Fibroblast of the aortic adventitia (primary cell): ENCODE data around the gene EIF4EBP2. TPM values are rescaled to one million over a fixed set of nuclear protein-coding genes. Genes with fewer than 3 reads are reported as not detected.

Experiments
- DNase-seq: peaks from one replicate; pipeline ENCODE4 v3.0.0-alpha.2; 2010; ENCODE audit warnings: low read depth
- H3K4me3 ChIP-seq: 2 replicates; pipeline ENCODE4 v1.5.1; 2011; ENCODE audit warnings: low read depth, mild to moderate bottlenecking, control low read depth, low read length, moderate library complexity
- total RNA-seq: library from RNA; depleted of rRNA; stranded (reverse); fragments of >200 nt; gene quantifications from 2 replicates; pipeline ENCODE4 v1.2.3, GENCODE V29; 2012; ENCODE audit warnings: low replicate concordance
- TF ChIP-seq, protein P1 (sequence below): IDR thresholded peaks from 2 replicates; pipeline ENCODE4 v1.5.1; 2011; ENCODE audit warnings: mild to moderate bottlenecking, low read length, control low read depth, inconsistent platforms; ENCODE audit not compliant: insufficient read depth

EIF4EBP2 gene
- total RNA-seq, 1 donor: 54.2 TPM

- no peak for DNase-seq
These were observed 55.3 kb downstream of the EIF4EBP2 start for GRCh38 chr10:70459061-70459773.

DNA sequence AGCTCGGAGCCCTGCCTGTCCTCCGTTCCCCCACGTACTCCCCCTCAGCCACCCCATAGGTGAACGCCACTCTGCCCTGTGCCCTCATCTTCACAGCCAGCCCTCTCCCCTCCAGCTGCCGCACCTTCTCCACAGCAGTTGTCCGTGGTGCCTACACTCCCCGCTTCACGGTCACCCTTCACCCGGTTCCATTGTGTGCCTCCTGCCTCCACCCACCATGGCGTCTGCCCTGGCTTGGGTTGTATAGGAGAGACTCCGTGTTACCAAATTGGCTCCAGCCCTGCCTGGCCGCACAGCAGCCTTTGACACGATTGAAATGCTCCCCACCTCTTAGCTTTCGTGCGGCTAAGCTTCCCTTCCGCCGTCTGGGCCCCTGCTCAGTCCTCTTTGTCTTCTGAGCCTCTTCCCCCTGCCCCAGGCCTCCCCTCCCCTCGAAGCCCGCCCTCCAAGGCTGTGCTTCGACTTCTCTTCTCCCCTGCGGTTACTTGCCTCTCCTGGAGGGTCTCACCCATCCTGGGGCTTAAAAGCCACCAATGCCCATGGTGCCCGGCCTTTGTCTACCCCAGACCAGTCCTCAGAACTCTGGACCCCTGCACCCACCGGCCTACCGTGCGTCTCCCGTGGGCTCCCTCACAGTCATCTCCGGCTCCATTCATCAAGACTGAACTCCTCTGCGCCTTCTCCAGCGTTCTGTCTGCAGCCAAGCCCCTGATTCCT is 56.0 kb downstream of the EIF4EBP2 start:
- TF ChIP-seq, protein P1, sequence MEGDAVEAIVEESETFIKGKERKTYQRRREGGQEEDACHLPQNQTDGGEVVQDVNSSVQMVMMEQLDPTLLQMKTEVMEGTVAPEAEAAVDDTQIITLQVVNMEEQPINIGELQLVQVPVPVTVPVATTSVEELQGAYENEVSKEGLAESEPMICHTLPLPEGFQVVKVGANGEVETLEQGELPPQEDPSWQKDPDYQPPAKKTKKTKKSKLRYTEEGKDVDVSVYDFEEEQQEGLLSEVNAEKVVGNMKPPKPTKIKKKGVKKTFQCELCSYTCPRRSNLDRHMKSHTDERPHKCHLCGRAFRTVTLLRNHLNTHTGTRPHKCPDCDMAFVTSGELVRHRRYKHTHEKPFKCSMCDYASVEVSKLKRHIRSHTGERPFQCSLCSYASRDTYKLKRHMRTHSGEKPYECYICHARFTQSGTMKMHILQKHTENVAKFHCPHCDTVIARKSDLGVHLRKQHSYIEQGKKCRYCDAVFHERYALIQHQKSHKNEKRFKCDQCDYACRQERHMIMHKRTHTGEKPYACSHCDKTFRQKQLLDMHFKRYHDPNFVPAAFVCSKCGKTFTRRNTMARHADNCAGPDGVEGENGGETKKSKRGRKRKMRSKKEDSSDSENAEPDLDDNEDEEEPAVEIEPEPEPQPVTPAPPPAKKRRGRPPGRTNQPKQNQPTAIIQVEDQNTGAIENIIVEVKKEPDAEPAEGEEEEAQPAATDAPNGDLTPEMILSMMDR: no peak
- no peak for DNase-seq
- H3K4me3 ChIP-seq: no peak overlapping the region

More at GRCh38 chr10:70459061-70459773, 55.3 kb downstream of the EIF4EBP2 start:
- no peak overlapping the region for H3K4me3 ChIP-seq
- TF ChIP-seq, protein P1: no peak

- peak; percentile 60 for DNase-seq
- TF ChIP-seq, protein P1: peak; percentile 84
- no peak overlapping the region for H3K4me3 ChIP-seq
These were observed 57.7 kb downstream of the EIF4EBP2 start for GRCh38 chr10:70461397-70462348.

GRCh38 chr10:70462349-70462984 is 58.5 kb downstream of the EIF4EBP2 start:
- TF ChIP-seq, protein P1: no peak
- peak; percentile 58 for DNase-seq
- H3K4me3 ChIP-seq: no peak overlapping the region

DNA sequence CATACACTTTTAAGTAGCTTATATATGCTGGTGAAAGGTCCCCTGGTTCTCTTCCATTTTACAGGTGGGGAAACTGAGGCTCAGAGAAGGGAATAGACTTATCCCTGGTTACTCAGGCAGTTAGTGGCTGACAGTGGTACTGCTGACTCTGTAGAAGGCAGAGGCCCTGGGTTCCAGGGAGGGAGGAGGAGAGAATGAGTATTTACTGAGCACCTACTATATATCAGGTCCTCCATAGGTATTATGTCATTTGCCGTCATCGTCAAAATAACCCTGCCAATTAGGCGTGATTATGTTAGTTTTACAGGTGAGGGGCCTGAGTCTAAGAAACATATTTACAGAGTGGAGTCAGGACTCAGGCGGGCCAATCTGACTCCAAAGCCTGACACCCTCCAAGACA is 61.3 kb downstream of the EIF4EBP2 start:
- TF ChIP-seq, protein P1: no peak
- H3K4me3 ChIP-seq: no peak overlapping the region
- no peak for DNase-seq

DNA sequence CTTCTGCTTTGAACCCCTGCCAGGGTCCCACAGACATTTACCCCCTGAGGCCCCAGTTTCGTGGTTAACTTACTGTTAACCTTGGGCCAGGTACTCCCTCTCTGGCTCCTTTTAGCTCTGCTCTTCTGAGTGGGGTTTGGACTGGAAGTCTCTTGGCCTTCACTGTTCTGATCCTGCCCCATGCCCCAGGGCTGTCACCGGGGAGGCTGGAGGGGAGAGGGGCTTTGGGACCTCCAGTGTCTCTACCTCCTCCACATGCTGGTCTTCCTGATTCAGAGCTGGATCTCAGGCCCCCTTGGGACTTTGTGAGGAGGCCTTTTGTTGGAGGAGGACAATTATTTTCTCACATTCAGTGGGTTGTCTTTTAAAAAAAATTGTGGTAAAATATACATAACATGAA is 61.9 kb downstream of the EIF4EBP2 start:
- no peak overlapping the region for H3K4me3 ChIP-seq
- TF ChIP-seq, protein P1: no peak
- DNase-seq: no peak
